ENCODE data around the gene SAP30BP. TPM values are rescaled to one million over a fixed set of nuclear protein-coding genes. Genes with fewer than 3 reads are reported as not detected.
A peak's percentile ranks its signal among the peaks of the same experiment; 100 is the strongest.

Gene SAP30BP
- total and polyA plus RNA-seq, 10 of the 15 experiments (the other 5 are each of a cell fraction or from before 2014, with no cell fraction given), result 57.9 to 166 (median 94.5) TPM

- TF ChIP-seq, protein P1, sequence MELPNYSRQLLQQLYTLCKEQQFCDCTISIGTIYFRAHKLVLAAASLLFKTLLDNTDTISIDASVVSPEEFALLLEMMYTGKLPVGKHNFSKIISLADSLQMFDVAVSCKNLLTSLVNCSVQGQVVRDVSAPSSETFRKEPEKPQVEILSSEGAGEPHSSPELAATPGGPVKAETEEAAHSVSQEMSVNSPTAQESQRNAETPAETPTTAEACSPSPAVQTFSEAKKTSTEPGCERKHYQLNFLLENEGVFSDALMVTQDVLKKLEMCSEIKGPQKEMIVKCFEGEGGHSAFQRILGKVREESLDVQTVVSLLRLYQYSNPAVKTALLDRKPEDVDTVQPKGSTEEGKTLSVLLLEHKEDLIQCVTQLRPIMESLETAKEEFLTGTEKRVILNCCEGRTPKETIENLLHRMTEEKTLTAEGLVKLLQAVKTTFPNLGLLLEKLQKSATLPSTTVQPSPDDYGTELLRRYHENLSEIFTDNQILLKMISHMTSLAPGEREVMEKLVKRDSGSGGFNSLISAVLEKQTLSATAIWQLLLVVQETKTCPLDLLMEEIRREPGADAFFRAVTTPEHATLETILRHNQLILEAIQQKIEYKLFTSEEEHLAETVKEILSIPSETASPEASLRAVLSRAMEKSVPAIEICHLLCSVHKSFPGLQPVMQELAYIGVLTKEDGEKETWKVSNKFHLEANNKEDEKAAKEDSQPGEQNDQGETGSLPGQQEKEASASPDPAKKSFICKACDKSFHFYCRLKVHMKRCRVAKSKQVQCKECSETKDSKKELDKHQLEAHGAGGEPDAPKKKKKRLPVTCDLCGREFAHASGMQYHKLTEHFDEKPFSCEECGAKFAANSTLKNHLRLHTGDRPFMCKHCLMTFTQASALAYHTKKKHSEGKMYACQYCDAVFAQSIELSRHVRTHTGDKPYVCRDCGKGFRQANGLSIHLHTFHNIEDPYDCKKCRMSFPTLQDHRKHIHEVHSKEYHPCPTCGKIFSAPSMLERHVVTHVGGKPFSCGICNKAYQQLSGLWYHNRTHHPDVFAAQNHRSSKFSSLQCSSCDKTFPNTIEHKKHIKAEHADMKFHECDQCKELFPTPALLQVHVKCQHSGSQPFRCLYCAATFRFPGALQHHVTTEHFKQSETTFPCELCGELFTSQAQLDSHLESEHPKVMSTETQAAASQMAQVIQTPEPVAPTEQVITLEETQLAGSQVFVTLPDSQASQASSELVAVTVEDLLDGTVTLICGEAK (IDR thresholded peaks at IDR 0.05; ENCODE audit: borderline replicate concordance), result no peak; the same call in 1 of the 2 replicates
- peak; percentile 50; the same call in 1 of the 2 replicates for TF ChIP-seq MLLT1 (IDR thresholded peaks at IDR 0.05)
- TF ChIP-seq STAT3 (IDR thresholded peaks at IDR 0.05; ENCODE audit: low read depth, low read length), result no peak
- peak; percentile 71; the same call in 1 of the 2 replicates for TF ChIP-seq SPI1 (IDR thresholded peaks at IDR 0.05; ENCODE audit: borderline replicate concordance, insufficient read depth, low read depth, low read length)
- TF ChIP-seq CHD2 (IDR thresholded peaks at IDR 0.05; ENCODE audit: borderline replicate concordance, low read depth, low read length), result peak; percentile 41; the same call in 1 of the 2 replicates
- no peak for TF ChIP-seq KLF5 (IDR thresholded peaks at IDR 0.05; ENCODE audit: partially characterized antibody)
- TF ChIP-seq, protein P2, sequence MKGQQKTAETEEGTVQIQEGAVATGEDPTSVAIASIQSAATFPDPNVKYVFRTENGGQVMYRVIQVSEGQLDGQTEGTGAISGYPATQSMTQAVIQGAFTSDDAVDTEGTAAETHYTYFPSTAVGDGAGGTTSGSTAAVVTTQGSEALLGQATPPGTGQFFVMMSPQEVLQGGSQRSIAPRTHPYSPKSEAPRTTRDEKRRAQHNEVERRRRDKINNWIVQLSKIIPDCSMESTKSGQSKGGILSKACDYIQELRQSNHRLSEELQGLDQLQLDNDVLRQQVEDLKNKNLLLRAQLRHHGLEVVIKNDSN (IDR thresholded peaks at IDR 0.05; ENCODE audit: borderline replicate concordance, extremely low read length, insufficient read depth, low read depth, low read length), result peak; percentile 5
- TF ChIP-seq RELA (IDR thresholded peaks at IDR 0.05; ENCODE audit: borderline replicate concordance, partially characterized antibody), result peak; percentile 47
- TF ChIP-seq WRNIP1 (IDR thresholded peaks at IDR 0.05; ENCODE audit: borderline replicate concordance, low read depth, low read length), result no peak
- peak; percentile 47 for TF ChIP-seq E4F1 (IDR thresholded peaks at IDR 0.05; ENCODE audit: borderline replicate concordance, partially characterized antibody)
- TF ChIP-seq, protein P3, sequence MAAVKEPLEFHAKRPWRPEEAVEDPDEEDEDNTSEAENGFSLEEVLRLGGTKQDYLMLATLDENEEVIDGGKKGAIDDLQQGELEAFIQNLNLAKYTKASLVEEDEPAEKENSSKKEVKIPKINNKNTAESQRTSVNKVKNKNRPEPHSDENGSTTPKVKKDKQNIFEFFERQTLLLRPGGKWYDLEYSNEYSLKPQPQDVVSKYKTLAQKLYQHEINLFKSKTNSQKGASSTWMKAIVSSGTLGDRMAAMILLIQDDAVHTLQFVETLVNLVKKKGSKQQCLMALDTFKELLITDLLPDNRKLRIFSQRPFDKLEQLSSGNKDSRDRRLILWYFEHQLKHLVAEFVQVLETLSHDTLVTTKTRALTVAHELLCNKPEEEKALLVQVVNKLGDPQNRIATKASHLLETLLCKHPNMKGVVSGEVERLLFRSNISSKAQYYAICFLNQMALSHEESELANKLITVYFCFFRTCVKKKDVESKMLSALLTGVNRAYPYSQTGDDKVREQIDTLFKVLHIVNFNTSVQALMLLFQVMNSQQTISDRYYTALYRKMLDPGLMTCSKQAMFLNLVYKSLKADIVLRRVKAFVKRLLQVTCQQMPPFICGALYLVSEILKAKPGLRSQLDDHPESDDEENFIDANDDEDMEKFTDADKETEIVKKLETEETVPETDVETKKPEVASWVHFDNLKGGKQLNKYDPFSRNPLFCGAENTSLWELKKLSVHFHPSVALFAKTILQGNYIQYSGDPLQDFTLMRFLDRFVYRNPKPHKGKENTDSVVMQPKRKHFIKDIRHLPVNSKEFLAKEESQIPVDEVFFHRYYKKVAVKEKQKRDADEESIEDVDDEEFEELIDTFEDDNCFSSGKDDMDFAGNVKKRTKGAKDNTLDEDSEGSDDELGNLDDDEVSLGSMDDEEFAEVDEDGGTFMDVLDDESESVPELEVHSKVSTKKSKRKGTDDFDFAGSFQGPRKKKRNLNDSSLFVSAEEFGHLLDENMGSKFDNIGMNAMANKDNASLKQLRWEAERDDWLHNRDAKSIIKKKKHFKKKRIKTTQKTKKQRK (IDR thresholded peaks at IDR 0.05; ENCODE audit: low read depth, low read length), result no peak
- TF ChIP-seq TCF7 (IDR thresholded peaks at IDR 0.05; ENCODE audit: borderline replicate concordance), result no peak
- TF ChIP-seq SMC3 (IDR thresholded peaks at IDR 0.05; ENCODE audit: borderline replicate concordance, low read length), result no peak
- no peak for TF ChIP-seq MXI1 (IDR thresholded peaks at IDR 0.05; ENCODE audit: low read depth, low read length)
Observed at GRCh38 chr17:75645889-75646637, 21.1 kb upstream of the SAP30BP start (continued).
